Amniotic stem cell (primary cell): Measurements from ENCODE around the gene RPS15A.

Source experiments
- DNase-seq: peaks from one replicate; lab custom pipeline; 2025; lab: John Stamatoyannopoulos, UW

RPS15A gene

GRCh38 chr16:18789850-18790706, at the start of gene RPS15A:
Gene RPS15A, minus strand, starts transcription at chr16:18790334. Its CDS starts 1,221 bp downstream, at chr16:18789113.
- peak; percentile 91 for DNase-seq

GRCh38 chr16:18839555-18839954, 49.4 kb upstream of the RPS15A start:
- no peak for DNase-seq

GRCh38 chr16:18836702-18837101, 46.6 kb upstream of the RPS15A start:
- no peak for DNase-seq

GRCh38 chr16:18834864-18835263, 44.7 kb upstream of the RPS15A start:
- no peak for DNase-seq

GRCh38 chr16:18833707-18834505, 43.8 kb upstream of the RPS15A start:
- no peak for DNase-seq

- DNase-seq, result no peak
Measured at GRCh38 chr16:18832613-18833012, 42.5 kb upstream of the RPS15A start.

GRCh38 chr16:18832006-18832405, 41.9 kb upstream of the RPS15A start:
- no peak for DNase-seq

GRCh38 chr16:18829251-18829650, 39.1 kb upstream of the RPS15A start:
- DNase-seq, result no peak

- DNase-seq, result no peak
Measured at GRCh38 chr16:18827890-18828289, 37.8 kb upstream of the RPS15A start.

- no peak for DNase-seq
Measured at GRCh38 chr16:18816286-18816685, 26.2 kb upstream of the RPS15A start.

- DNase-seq, result no peak
Measured at GRCh38 chr16:18811925-18812324, 21.8 kb upstream of the RPS15A start.

GRCh38 chr16:18809165-18809564, 19.0 kb upstream of the RPS15A start:
- DNase-seq, result no peak

GRCh38 chr16:18805257-18805773, 15.2 kb upstream of the RPS15A start:
- DNase-seq, result no peak

GRCh38 chr16:18804540-18804939, 14.4 kb upstream of the RPS15A start:
- DNase-seq, result no peak

- DNase-seq, result no peak
Measured at GRCh38 chr16:18803569-18804462, 13.7 kb upstream of the RPS15A start.

GRCh38 chr16:18802767-18803343, 12.7 kb upstream of the RPS15A start:
- DNase-seq, result no peak

- DNase-seq, result peak; percentile 99
Measured at GRCh38 chr16:18801145-18801972, 11.2 kb upstream of the RPS15A start, which contains the start of gene ARL6IP1. Gene ARL6IP1, minus strand, starts transcription at chr16:18801549. Its CDS starts 83 bp downstream, at chr16:18801466.

GRCh38 chr16:18800775-18801144, 10.6 kb upstream of the RPS15A start:
- no peak for DNase-seq

- DNase-seq, result no peak
Measured at GRCh38 chr16:18800293-18800692, 10.2 kb upstream of the RPS15A start.

- DNase-seq, result no peak
Measured at GRCh38 chr16:18799500-18799899, 9.4 kb upstream of the RPS15A start.
